GM12878 (cell line): Measurements from ENCODE around the gene SOX14. TPM values are rescaled to one million over a fixed set of nuclear protein-coding genes. Genes with fewer than 3 reads are reported as not detected.

Experiments
- ATAC-seq: fragments of 200-7000 bp; cut with Tn5 transposase; 3 replicates; pipeline ENCODE4 v1.9.1; 2020; ENCODE audit warnings: mild to moderate bottlenecking, moderate library complexity
- BruUV-seq: library from RNA; stranded (reverse); fragments of 400-500 nt; replicated peaks from 2 replicates; lab custom pipeline; 2021; lab: Mats Ljungman, UMichigan
- CTCF ChIA-PET: fragments of 300-600 bp; sonication (Branson Sonifier 250); formaldehyde crosslinking; extraction: SDS; loops from one replicate; lab custom pipeline; 2021; ENCODE audit warnings: inconsistent platforms; lab: Yijun Ruan, JAX
- POLR2A ChIA-PET: fragments of 350-600 bp; formaldehyde crosslinking; extraction: SDS; loops from one replicate; lab custom pipeline; 2021; ENCODE audit warnings: inconsistent platforms; lab: Charles Lee
- RAD21 ChIA-PET: fragments of 300-600 bp; sonication (Branson Sonifier 250); formaldehyde crosslinking; loops from one replicate; lab custom pipeline; 2023; ENCODE audit warnings: antibody characterized with exemption; ENCODE audit not compliant: unreplicated experiment; lab: Charles Lee
- SMC1A ChIA-PET: fragments of 300-600 bp; sonication (Branson Sonifier 250); formaldehyde crosslinking; loops from one replicate; lab custom pipeline; 2023; ENCODE audit not compliant: unreplicated experiment, uncharacterized antibody; lab: Charles Lee
- DNase-seq: peaks from one replicate; pipeline ENCODE4 v3.0.0-alpha.2; 2011; ENCODE audit warnings: low read depth, low spot score
- FAIRE-seq: peaks from 3 replicates; lab custom pipeline; 2011; peaks lifted over from hg19 to GRCh38; lab: Jason Lieb, UNC
- H2AFZ ChIP-seq: 2 replicates; pipeline ENCODE4 v1.6.0; 2011; ENCODE audit warnings: low read depth, low read length, control low read depth; ENCODE audit not compliant: control insufficient read depth
- H3K27ac ChIP-seq: 2 replicates; pipeline ENCODE4 v1.5.1; 2011; ENCODE audit warnings: control low read depth; ENCODE audit not compliant: control insufficient read depth, insufficient read depth
- H3K27me3 ChIP-seq, 2 experiments: replicated peaks in 1 of 2; 2 replicates each; pipeline versions ENCODE4 v1.6.0 to v1.6.1; 2011; ENCODE audit warnings: low read length in 1 of 2; ENCODE audit not compliant: control insufficient read depth in 2 of 2, insufficient read depth in 2 of 2
- H3K36me3 ChIP-seq, 2 experiments: 2 replicates each; pipeline ENCODE4 v1.5.1; 2011; ENCODE audit warnings: low read length in 1 of 2; ENCODE audit not compliant: control insufficient read depth in 2 of 2, insufficient read depth in 2 of 2
- H3K4me1 ChIP-seq: 2 replicates; pipeline ENCODE4 v1.6.1; 2011; ENCODE audit warnings: mild to moderate bottlenecking, low read length, moderate library complexity, mixed read lengths; ENCODE audit not compliant: control insufficient read depth, insufficient read depth
- H3K4me2 ChIP-seq: 2 replicates; pipeline ENCODE4 v1.6.0; 2011; ENCODE audit warnings: control low read depth; ENCODE audit not compliant: control insufficient read depth, insufficient read depth
- H3K4me3 ChIP-seq: fragments of 200-600 bp; sonication (generic); 2 replicates; pipeline ENCODE4 v1.5.1; 2016
- H3K79me2 ChIP-seq: 2 replicates; pipeline ENCODE4 v1.6.0; 2011; ENCODE audit warnings: low read length; ENCODE audit not compliant: control insufficient read depth, insufficient read depth
- H3K9ac ChIP-seq: 2 replicates; pipeline ENCODE4 v1.8.0; 2011; ENCODE audit warnings: low read length, control low read depth, mixed read lengths; ENCODE audit not compliant: control insufficient read depth, insufficient read depth
- H3K9me3 ChIP-seq: replicated peaks from 3 replicates; pipeline ENCODE4 v1.5.1; 2011; ENCODE audit warnings: mild to moderate bottlenecking, low read length; ENCODE audit not compliant: control insufficient read depth, insufficient read depth
- H4K20me1 ChIP-seq: 2 replicates; pipeline ENCODE4 v1.6.0; 2011; ENCODE audit not compliant: control insufficient read depth, insufficient read depth
- CHD2 ChIP-seq: IDR thresholded peaks from 2 replicates; pipeline ENCODE4 v1.6.1; 2011; ENCODE audit warnings: low read depth, low read length, improper control_type of control experiment, borderline replicate concordance
- CUX1 ChIP-seq: IDR thresholded peaks from 2 replicates; pipeline ENCODE4 v1.6.1; 2012; ENCODE audit warnings: improper control_type of control experiment, low read depth, low read length; ENCODE audit not compliant: insufficient replicate concordance
- FOS ChIP-seq: IDR thresholded peaks from 3 replicates; pipeline ENCODE4 v1.6.1; 2011; ENCODE audit warnings: borderline replicate concordance; ENCODE audit not compliant: insufficient read length; ENCODE audit errors: extremely low read depth
- HSF1 ChIP-seq: fragments of 150-350 bp; IDR thresholded peaks from 2 replicates; pipeline ENCODE4 v1.6.1; 2014; ENCODE audit warnings: mild to moderate bottlenecking, low read depth, low read length
- IKZF1 ChIP-seq: fragments of 450-650 bp; conservative IDR thresholded peaks from 2 replicates; pipeline ENCODE4 v1.6.1; 2017; ENCODE audit warnings: antibody characterized with exemption, mild to moderate bottlenecking
- NFYA ChIP-seq: IDR thresholded peaks from 2 replicates; pipeline ENCODE4 v1.6.1; 2011; ENCODE audit warnings: low read depth, mild to moderate bottlenecking, low read length, improper control_type of control experiment, borderline replicate concordance
- NRF1 ChIP-seq: conservative IDR thresholded peaks from 2 replicates; pipeline ENCODE4 v1.6.1; 2011; ENCODE audit warnings: mild to moderate bottlenecking, low read depth, low read length, improper control_type of control experiment
- PAX8 ChIP-seq: fragments of 450-650 bp; IDR thresholded peaks from 2 replicates; pipeline ENCODE4 v1.6.1; 2017; ENCODE audit warnings: mild to moderate bottlenecking, moderate library complexity
- SRF ChIP-seq, 2 experiments: IDR thresholded peaks; 2 replicates each; pipeline ENCODE4 v1.6.1; 2011; ENCODE audit warnings: low read depth in 2 of 2, low read length in 2 of 2, mild to moderate bottlenecking in 1 of 2, moderate library complexity in 1 of 2
- ZBTB40 ChIP-seq: fragments of 450-650 bp; IDR thresholded peaks from 2 replicates; pipeline ENCODE4 v1.6.1; 2016; ENCODE audit warnings: mild to moderate bottlenecking, moderate library complexity, borderline replicate concordance
- WGBS: methylation state at CpG from one replicate; pipeline ENCODE4 v1.1.6; 2016; ENCODE audit warnings: low lambda C conversion rate; ENCODE audit not compliant: insufficient replicate concordance, insufficient coverage; ENCODE audit errors: missing lambda C conversion rate; 5-methylcytosine and 5-hydroxymethylcytosine counted together
- in situ Hi-C: fragments of 300-500 bp; cut with MboI; formaldehyde crosslinking; loops from 9 replicates; pipeline ENCODE4 v1.14.3; 2018; ENCODE audit warnings: mixed read lengths
- intact Hi-C: fragments of 100-400 bp; cut with micrococcal nuclease; formaldehyde crosslinking; loops from one replicate; pipeline ENCODE4 v1.14.2; 2022; ENCODE audit not compliant: unreplicated experiment
- polyA plus RNA-seq, 11 experiments: library from polyadenylated mRNA; depleted of rRNA in 4 of 11; unstranded in 6 of 11; stranded (reverse) in 5 of 11; fragments of >200 nt; fragmentation: Nextera tagmentation in 4 of 11; fragmentation: Illumina TruSeq in 1 of 11; extraction: Ambion mirVana in 4 of 11; extraction: Trizol in 1 of 11; gene quantifications; 1 replicate in 1 of 11; 2 replicates in 10 of 11; pipeline versions ENCODE4 v1.2.1 to v1.2.3, GENCODE V29; 2011 to 2016; ENCODE audit warnings: inconsistent platforms in 2 of 11, missing spikeins in 2 of 11, low read depth in 1 of 11
- total RNA-seq, 4 experiments: library from RNA; depleted of rRNA in 3 of 4; stranded (reverse); fragments of >200 nt in 3 of 4; fragmentation: Illumina TruSeq in 1 of 4; extraction: Trizol in 1 of 4; gene quantifications; 2 replicates each; pipeline versions ENCODE4 v1.2.1 to v1.2.3, GENCODE V29; 2013 to 2021

Gene SOX14
- total and polyA plus RNA-seq, 10 of the 15 experiments (the other 5 are each of a cell fraction or from before 2014, with no cell fraction given) = 0.11 TPM; not detected in 9

GRCh38 chr3:137807998-137808397, 43.9 kb downstream of the SOX14 start:
- peaks cover 0 to 2% of the 10 kb centered on the region in 2 experiments; a peak in 2 of 4 replicates for H3K27me3 ChIP-seq
- CTCF ChIA-PET = interaction anchor here (1.1 kb wide), 1 partner anchor 776 kb away, joined by 3 read pairs; no protein-coding TSS in a partner anchor
- 15% methylated on average over 9 of the region's 9 CpGs for WGBS
- no peaks in the 10 kb centered on the region for H4K20me1 ChIP-seq
- in situ Hi-C loops (no loop called here), intact Hi-C loops (no loop called here)
- no peak overlapping the region; the same call in 1 of the 2 replicates for H2AFZ ChIP-seq
- H3K4me3 ChIP-seq = no peak overlapping the region
- DNase-seq (no peak), FAIRE-seq (no peak), ATAC-seq (no peak)
- H3K27ac ChIP-seq = no peak overlapping the region
- BruUV-seq = no TSS peak
- no peaks in the 10 kb centered on the region for H3K4me1 ChIP-seq
- POLR2A ChIA-PET = no interaction called here
- H3K9ac ChIP-seq = no peak overlapping the region
- H3K9me3 ChIP-seq = no peaks in the 10 kb centered on the region
- no peak overlapping the region for H3K4me2 ChIP-seq
- RAD21 ChIA-PET = no interaction called here
- SMC1A ChIA-PET = interaction anchor here (1.0 to 1.2 kb wide), 2 partner anchors 9 to 10 kb away, joined by 3 read pairs; no protein-coding TSS in a partner anchor
- H3K36me3 ChIP-seq = no peaks in the 10 kb centered on the region
- H3K79me2 ChIP-seq = no peaks in the 10 kb centered on the region
- TF ChIP-seq CHD2 (no peak), SRF (IDR thresholded peaks at IDR 0.05; ENCODE audit: low read depth in 2 of 2, low read length in 2 of 2) (no peak), NFYA (no peak), NRF1 (no peak), FOS (no peak), CUX1 (no peak), ZBTB40 (no peak), HSF1 (no peak), PAX8 (no peak), IKZF1 (no peak)
- TF ChIP-seq, all 136 proteins: peak for 0
